ENCODE measurements around the gene ELP4.

The ELP4 gene

DNA sequence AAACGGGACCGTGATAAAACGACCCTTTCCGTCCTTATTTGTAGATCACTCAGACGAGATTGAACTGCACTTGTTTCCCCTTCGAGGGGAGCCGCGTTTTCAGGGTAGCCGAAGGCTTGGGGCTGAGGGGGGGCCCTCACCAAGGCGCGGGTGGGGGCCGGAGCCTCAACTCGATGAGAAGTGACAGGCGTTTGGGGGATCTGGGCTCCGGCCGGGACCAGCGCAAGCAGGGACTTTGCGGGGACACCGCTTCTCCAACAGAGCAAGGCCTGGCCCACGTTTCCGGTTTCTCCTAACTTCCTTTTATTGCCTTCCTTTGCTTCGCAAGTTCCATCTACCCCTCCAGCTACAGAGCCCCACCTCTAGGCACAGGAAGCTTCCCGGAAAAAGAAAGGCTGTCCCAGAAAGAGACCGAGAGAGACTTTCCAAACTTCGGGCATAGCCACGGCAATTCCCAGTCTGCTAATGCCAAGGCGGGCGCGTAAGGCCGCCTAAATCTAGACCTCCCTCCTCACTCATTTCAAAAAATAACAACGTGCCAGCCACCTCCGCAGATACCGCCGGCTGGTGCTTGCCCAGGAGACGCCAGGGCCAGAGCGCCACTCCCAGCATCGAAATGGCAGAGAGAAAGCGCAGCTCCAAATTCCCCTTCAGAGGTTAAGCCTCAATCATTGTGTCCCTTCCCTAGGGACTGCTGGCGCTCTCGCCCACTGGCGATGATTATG lies 294.9 kb downstream of the ELP4 start:
- Histone ChIP-seq H3K4me1 (ENCODE audit: control extremely low read depth in 1 of 4, control insufficient read depth in 4 of 4, insufficient read depth in 4 of 4, low read length in 3 of 4) (peaks cover under 1 to 30% (median 17%) of the 10 kb centered on the region in 4 experiments), H3K9me3 (ENCODE audit: control extremely low read depth in 1 of 5, control insufficient read depth in 4 of 5, insufficient read depth in 2 of 5, low read depth in 1 of 5, low read length in 4 of 5) (peaks cover 0 to 11% (median 0%) of the 10 kb centered on the region in 5 experiments), H3K4me3 (ENCODE audit: control insufficient read depth in 1 of 7, extremely low read depth in 1 of 7, insufficient read depth in 4 of 7, low read depth in 2 of 7, low read length in 6 of 7) (peak overlapping the region in 3 of 7 experiments; percentile 4 to 39 (median 16)), H3K27ac (ENCODE audit: insufficient read depth in 1 of 2, low read depth in 1 of 2, low read length in 2 of 2, poor library complexity in 1 of 2, severe bottlenecking in 2 of 2) (no peak overlapping the region), H3K27me3 (replicated peaks in 2 of 5; ENCODE audit: control insufficient read depth in 4 of 5, insufficient read depth in 5 of 5, low read length in 4 of 5) (peaks cover 49 to 100% (median 85%) of the 10 kb centered on the region in 5 experiments), H3K36me3 (ENCODE audit: control insufficient read depth in 4 of 4, insufficient read depth in 4 of 4, low read length in 3 of 4) (no peaks in the 10 kb centered on the region)
- POLR2A ChIA-PET: no interaction called here
- DNase-seq: peak in 2 of 3 donors; percentile 39 to 52
- 4% methylated on average over 26 of the region's 41 CpGs for WGBS (ENCODE audit: insufficient coverage)
- CTCF ChIA-PET: interaction anchor here (1.2 kb wide), 1 partner anchor 66 kb away, joined by 3 read pairs; no protein-coding TSS in a partner anchor

DNA sequence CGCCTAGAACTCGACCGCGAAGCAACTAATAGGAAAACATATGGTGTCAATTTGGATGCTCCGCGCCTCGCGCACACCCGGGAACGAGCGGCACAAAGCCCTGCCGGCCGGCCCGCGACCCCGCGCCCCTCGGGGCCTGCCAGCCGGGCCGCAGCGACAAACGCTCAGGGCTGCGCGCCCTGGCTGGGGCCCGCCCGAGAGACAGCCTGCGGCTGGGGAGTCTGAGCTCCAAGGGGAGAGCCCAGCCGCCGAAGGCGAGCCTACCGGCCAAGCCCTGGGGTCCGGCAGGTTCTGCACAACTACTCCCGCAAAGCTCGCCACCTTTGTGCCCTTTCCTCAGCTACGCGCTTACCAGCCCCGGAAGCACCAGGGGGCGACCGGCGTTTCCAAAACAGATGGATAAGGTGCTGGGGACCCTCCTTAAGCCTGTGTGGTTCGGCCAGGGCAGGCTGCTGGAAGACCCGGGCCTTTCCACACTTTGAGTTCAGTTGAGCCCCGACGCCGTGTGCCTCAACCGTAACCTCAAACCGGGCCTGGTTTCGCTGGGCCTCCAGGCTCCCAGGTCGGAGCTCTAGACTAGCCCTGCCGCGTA lies 295.6 kb downstream of the ELP4 start:
- DNase-seq: peak in 2 of 3 donors; percentile 14 to 32
- 4% methylated on average over 50 of the region's 51 CpGs for WGBS (ENCODE audit: insufficient coverage)
- POLR2A ChIA-PET: no interaction called here

DNA sequence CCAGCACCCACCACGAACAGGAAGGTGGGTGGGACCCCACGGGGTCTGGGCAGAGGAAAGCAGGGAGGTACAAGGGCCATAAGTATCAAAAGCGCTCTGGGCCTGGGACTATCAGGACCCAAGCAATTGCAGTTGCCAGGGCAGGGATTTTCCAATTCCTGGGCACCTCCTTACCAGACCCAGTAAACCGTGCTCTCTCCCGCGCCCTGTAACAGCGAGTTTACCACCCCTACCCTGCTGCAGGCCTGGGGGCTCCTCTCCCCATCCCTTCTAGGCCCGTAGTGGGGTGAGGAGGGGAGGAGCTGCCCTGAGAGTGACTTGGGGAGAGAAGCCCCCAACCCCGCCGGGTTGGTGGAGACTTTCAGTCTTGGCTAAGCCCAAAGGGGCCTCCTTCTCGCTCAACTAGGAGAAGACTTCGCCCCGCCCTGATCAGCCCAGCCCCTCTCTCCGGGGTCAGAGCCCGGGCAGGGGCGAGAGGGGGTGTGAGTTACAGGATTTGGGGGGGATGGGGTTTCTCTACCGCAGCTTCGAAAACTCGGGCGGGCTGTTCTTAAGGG lies 296.1 kb downstream of the ELP4 start:
- DNase-seq: peak in 1 of 3 donors; percentile 2
- H3K36me3 ChIP-seq (ENCODE audit: control insufficient read depth in 4 of 4, insufficient read depth in 4 of 4, low read length in 3 of 4): no peaks in the 10 kb centered on the region
- 0% methylated on average over 10 of the region's 20 CpGs for WGBS (ENCODE audit: insufficient coverage)
- peaks cover 0 to 10% (median 0%) of the 10 kb centered on the region in 5 experiments for H3K9me3 ChIP-seq (ENCODE audit: control extremely low read depth in 1 of 5, control insufficient read depth in 4 of 5, insufficient read depth in 2 of 5, low read depth in 1 of 5, low read length in 4 of 5)
- POLR2A ChIA-PET: no interaction called here
- H3K4me1 ChIP-seq (ENCODE audit: control extremely low read depth in 1 of 4, control insufficient read depth in 4 of 4, insufficient read depth in 4 of 4, low read length in 3 of 4): peaks cover 3 to 41% (median 28%) of the 10 kb centered on the region in 4 experiments
- no peak overlapping the region for H3K27ac ChIP-seq (ENCODE audit: insufficient read depth in 1 of 2, low read depth in 1 of 2, low read length in 2 of 2, poor library complexity in 1 of 2, severe bottlenecking in 2 of 2)
- CTCF ChIA-PET: no interaction called here
- H3K27me3 ChIP-seq (replicated peaks in 2 of 5; ENCODE audit: control insufficient read depth in 4 of 5, insufficient read depth in 5 of 5, low read length in 4 of 5): peaks cover 40 to 100% (median 82%) of the 10 kb centered on the region in 5 experiments
- H3K4me3 ChIP-seq (ENCODE audit: control insufficient read depth in 1 of 7, extremely low read depth in 1 of 7, insufficient read depth in 4 of 7, low read depth in 2 of 7, low read length in 6 of 7): no peak overlapping the region

More for the DNA sequence above, 295.6 kb downstream of the ELP4 start:
- CTCF ChIA-PET: interaction anchor here (1.2 kb wide), 1 partner anchor 65 kb away, joined by 3 read pairs; no protein-coding TSS in a partner anchor
- peaks cover 0 to 10% (median 0%) of the 10 kb centered on the region in 5 experiments for H3K9me3 ChIP-seq (ENCODE audit: control extremely low read depth in 1 of 5, control insufficient read depth in 4 of 5, insufficient read depth in 2 of 5, low read depth in 1 of 5, low read length in 4 of 5)
- peaks cover 46 to 100% (median 84%) of the 10 kb centered on the region in 5 experiments for H3K27me3 ChIP-seq (replicated peaks in 2 of 5; ENCODE audit: control insufficient read depth in 4 of 5, insufficient read depth in 5 of 5, low read length in 4 of 5)
- H3K4me3 ChIP-seq (ENCODE audit: control insufficient read depth in 1 of 7, extremely low read depth in 1 of 7, insufficient read depth in 4 of 7, low read depth in 2 of 7, low read length in 6 of 7): peak overlapping the region in 1 of 7 experiments; percentile 39
- H3K36me3 ChIP-seq (ENCODE audit: control insufficient read depth in 4 of 4, insufficient read depth in 4 of 4, low read length in 3 of 4): no peaks in the 10 kb centered on the region
- no peak overlapping the region for H3K27ac ChIP-seq (ENCODE audit: insufficient read depth in 1 of 2, low read depth in 1 of 2, low read length in 2 of 2, poor library complexity in 1 of 2, severe bottlenecking in 2 of 2)
- peaks cover 2 to 35% (median 22%) of the 10 kb centered on the region in 4 experiments for H3K4me1 ChIP-seq (ENCODE audit: control extremely low read depth in 1 of 4, control insufficient read depth in 4 of 4, insufficient read depth in 4 of 4, low read length in 3 of 4)

- no peaks in the 10 kb centered on the region for H3K36me3 ChIP-seq (ENCODE audit: control insufficient read depth in 4 of 4, insufficient read depth in 4 of 4, low read length in 3 of 4)
- H3K27ac ChIP-seq (ENCODE audit: insufficient read depth in 1 of 2, low read depth in 1 of 2, low read length in 2 of 2, poor library complexity in 1 of 2, severe bottlenecking in 2 of 2): no peak overlapping the region
- peak in 1 of 3 donors; percentile 1 for DNase-seq
- H3K9me3 ChIP-seq (ENCODE audit: control extremely low read depth in 1 of 5, control insufficient read depth in 4 of 5, insufficient read depth in 2 of 5, low read depth in 1 of 5, low read length in 4 of 5): peaks cover 0 to 10% (median 0%) of the 10 kb centered on the region in 5 experiments
- ChIA-PET CTCF (interaction anchor here (1.6 to 4.1 kb wide), 2 partner anchors 8 to 17 kb away, joined by 5 to 14 read pairs; no protein-coding TSS in a partner anchor), POLR2A (no interaction called here)
- peaks cover 34 to 100% (median 80%) of the 10 kb centered on the region in 5 experiments for H3K27me3 ChIP-seq (replicated peaks in 2 of 5; ENCODE audit: control insufficient read depth in 4 of 5, insufficient read depth in 5 of 5, low read length in 4 of 5)
- H3K4me1 ChIP-seq (ENCODE audit: control extremely low read depth in 1 of 4, control insufficient read depth in 4 of 4, insufficient read depth in 4 of 4, low read length in 3 of 4): peaks cover 5 to 47% (median 34%) of the 10 kb centered on the region in 4 experiments
- WGBS (ENCODE audit: insufficient coverage): 8% methylated on average over 34 of the region's 36 CpGs
- H3K4me3 ChIP-seq (ENCODE audit: control insufficient read depth in 1 of 7, extremely low read depth in 1 of 7, insufficient read depth in 4 of 7, low read depth in 2 of 7, low read length in 6 of 7): no peak overlapping the region
Observed at GRCh38 chr11:31806186-31806927, 296.8 kb downstream of the ELP4 start.

- Histone ChIP-seq H3K36me3 (ENCODE audit: control insufficient read depth in 4 of 4, insufficient read depth in 4 of 4, low read length in 3 of 4) (no peaks in the 10 kb centered on the region), H3K4me1 (ENCODE audit: control extremely low read depth in 1 of 4, control insufficient read depth in 4 of 4, insufficient read depth in 4 of 4, low read length in 3 of 4) (peaks cover 5 to 54% (median 38%) of the 10 kb centered on the region in 4 experiments), H3K27me3 (replicated peaks in 2 of 5; ENCODE audit: control insufficient read depth in 4 of 5, insufficient read depth in 5 of 5, low read length in 4 of 5) (peaks cover 27 to 99% (median 79%) of the 10 kb centered on the region in 5 experiments), H3K27ac (ENCODE audit: insufficient read depth in 1 of 2, low read depth in 1 of 2, low read length in 2 of 2, poor library complexity in 1 of 2, severe bottlenecking in 2 of 2) (no peak overlapping the region), H3K4me3 (ENCODE audit: control insufficient read depth in 1 of 7, extremely low read depth in 1 of 7, insufficient read depth in 4 of 7, low read depth in 2 of 7, low read length in 6 of 7) (no peak overlapping the region), H3K9me3 (ENCODE audit: control extremely low read depth in 1 of 5, control insufficient read depth in 4 of 5, insufficient read depth in 2 of 5, low read depth in 1 of 5, low read length in 4 of 5) (peaks cover 0 to 10% (median 0%) of the 10 kb centered on the region in 5 experiments)
- ChIA-PET POLR2A (no interaction called here), CTCF (interaction anchor here (1.6 to 4.1 kb wide), 4 partner anchors 9 to 16 kb away, joined by 5 to 19 read pairs (median 10); no protein-coding TSS in a partner anchor)
- 13% methylated on average over 9 of the region's 13 CpGs for WGBS (ENCODE audit: insufficient coverage)
- DNase-seq: peak in 1 of 3 donors; percentile 6
Observed at GRCh38 chr11:31806928-31807798, 297.6 kb downstream of the ELP4 start.
